CD4-positive, alpha-beta T cell treated with Interleukin-10 for 1 hour (primary cell): ENCODE data around the gene DNAJC21.

Experiments used
- DNase-seq: peaks from one replicate; pipeline ENCODE4 v3.0.0-alpha.2; 2020

Gene DNAJC21

DNA sequence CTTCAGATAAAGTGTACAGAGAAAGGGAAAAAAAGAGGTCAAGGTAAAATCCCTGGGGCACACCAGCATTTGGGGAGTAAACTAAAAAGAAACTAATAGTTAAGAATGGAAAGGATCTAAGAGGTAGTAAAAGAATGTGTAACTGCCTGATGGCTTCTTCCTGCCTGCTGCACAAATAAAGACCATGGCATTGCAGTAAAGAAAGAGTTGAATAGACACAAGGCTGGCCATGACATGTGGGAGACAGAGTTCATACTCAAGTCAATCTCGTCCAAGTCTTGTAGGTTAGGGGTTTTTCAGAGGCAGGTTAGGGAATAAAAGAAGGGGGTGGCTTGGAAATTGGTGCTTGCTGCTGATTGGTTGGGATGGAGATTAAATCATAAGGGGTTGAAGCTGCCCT, 57.6 kb downstream of the DNAJC21 start:
- no peak for DNase-seq

DNA sequence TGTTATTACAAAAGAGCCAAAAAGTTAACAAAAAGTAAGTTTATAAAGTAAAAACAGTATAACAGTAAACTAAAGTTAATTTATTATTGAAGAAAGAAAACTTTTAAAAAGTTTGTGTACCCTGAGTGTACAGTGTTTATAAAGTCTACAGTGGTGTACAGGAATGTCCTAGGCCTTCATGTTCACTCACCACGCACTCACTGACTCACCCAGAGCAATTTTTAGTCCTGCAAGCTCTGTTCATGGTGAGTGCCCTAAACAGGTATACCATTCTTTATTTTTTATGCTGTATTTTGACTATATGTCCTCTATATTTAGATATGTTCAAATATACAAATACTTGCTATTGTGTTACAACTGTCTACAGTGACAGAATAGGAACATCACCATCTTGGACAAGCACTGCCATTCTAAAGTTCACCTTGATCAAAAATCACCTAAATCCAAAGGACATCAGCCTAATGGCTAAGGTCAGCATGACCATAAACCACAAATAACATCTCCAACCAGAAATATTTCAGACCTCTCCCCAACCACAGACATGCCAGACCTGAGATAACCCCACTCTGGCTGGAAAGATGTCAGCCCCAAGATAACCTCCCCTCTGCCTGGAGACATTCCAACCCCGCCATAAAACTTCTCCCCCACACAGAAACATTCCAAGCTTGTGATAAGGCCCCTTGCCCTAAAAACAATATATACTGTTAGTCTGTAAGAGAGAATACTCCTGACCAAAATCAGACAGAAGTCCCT, 62.3 kb downstream of the DNAJC21 start:
- DNase-seq = no peak

DNA sequence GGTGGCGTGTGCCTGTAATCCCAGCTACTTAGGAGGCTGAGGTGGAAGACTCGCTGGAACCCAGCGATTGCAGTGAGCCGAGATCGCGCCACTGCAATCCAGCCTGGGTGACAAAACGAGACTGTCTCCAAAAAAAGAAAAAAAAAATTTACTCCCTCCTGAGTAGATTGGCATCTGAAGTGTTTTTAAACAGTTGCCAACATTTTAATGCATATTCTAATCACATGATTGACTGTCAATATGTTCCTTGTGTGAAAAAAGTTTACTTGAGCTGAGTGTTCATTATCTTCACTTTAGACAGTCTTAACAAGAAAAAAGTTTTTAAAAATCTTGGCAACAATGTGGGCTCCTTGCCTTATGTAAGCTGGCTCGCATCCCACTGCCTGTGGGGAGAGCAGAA, 64.6 kb downstream of the DNAJC21 start:
- DNase-seq = no peak

DNA sequence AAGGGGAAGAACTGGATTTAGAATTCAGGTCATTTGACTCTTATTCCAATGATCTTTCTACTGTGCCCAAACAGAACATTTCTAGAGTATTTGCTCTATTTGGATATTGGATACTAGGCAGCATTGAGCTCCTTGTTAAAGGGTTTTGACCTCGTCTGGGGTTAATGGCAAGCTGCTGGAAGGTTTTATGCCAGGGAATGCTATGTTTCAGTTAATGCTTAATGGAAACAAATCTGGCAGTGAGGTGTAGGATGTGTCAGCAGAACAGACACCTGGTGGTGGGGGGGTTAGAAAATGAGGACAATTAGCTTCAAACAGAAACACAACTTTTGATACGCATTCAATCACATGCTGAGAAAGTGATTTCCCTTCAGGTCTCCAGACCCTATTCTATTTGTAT, 66.9 kb downstream of the DNAJC21 start:
- no peak for DNase-seq

DNA sequence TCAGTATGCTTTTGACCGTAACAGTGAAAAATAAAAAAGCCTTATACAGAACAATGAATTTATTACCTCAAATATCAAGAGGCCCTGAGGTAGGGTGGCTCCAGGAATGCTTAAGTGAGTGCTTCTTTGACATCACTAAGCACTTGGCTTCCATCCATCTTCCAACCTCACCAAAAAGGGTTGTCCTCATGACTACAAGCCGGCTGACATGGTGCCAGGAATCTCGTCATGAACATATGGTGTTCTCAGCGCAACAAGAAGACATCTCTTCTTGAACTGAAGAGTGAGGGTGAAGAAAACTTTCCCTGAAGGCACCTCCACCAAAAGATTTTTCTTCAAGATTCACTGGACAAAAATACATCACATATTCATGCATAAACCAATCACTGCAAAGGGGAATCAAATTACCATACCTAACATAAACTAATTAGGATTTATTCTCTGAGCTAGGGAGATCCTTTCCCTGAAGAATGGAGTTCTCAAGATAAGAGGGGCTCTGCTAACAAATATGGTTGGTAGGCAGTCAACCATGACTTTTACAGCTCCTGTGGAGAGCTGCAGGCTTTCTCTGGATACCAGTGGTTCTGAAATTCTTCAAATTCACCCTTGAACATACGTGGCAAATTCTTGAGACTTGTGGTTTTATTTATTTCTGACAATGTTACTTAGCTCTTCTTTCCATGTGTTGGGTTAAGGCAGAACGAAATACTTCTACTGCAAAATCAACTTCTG, 68.9 kb downstream of the DNAJC21 start:
- DNase-seq = no peak

DNA sequence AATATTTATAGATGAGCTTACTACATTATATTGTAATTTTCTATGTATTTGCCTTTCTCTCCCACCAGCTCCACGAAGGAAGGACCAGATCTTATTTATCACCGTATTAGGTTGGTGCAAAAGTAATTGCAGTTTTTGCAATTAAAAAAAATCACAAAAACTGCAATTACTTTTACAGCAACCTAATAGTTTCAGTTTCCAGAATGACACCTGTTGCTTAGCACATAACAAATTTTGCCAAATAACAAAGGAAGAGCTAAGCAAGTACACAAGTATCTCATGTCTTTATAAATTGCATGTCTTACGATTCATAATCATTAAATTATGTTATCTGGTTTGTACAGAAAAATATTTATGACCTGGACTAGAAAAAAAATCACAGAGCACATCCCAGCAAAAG, 72.5 kb downstream of the DNAJC21 start:
- DNase-seq = no peak

DNA sequence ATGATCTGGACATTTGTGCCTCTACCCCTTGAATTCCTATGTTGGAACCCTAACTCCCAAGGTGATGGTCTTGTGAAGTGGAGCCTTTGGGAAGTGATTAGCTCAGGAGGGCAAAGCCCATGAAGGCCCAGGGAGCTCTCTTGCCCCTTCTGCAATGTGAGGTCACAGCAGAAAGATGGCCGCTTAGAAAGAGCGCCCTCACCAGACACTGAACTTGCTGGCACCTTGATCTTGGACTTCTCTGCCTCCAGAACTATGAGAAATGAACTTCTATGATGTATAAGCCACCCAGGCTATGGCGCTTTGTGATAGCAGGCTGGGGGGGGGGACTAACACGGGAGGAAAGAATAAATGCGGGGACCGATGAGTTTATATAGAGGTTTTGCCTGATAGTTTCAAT, 73.1 kb downstream of the DNAJC21 start:
- DNase-seq = no peak

DNA sequence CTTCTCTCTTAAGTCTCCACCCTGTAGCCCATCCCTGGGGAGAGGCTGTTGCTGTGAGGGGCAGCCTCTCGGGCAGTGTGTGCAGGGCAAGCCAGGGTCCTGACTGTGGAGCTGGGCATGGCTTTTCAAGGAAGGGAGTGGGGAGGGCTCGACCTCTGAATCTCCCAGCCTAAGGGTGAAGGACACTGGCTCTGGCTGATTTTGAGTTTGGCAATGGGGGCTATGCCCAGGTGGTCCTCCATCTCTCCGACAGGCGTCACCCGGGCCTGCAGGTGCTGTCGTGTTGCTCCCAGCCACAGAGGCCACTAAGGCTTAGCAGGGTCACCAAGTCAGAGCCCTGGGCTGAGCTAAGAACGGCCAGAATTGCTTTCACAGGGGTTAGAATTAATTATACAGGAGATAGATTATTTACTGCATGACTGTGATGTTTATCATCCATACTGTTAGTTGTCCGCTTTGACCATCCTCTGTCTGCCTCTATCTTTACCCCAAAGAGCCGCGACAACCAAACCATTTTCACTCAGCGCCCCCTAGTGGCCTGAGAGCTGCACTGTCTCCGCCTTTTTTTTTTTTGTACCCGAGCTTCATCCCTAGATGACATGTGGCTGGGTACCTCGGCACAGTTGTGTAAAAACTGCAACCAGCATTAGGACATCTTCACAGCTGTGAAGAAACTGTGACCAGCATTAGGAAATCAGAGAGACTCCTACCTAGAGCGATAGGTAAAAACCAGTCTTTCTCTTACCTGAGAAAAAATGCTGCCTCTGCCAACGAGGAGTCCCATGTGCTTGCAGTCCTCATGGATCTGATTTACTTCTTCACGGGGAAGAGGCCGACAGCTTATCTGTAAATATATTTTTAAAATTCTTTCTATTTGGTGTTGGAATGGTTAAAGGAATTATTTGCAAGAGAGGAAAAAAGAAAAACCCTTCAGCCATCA, 73.9 kb downstream of the DNAJC21 start:
- peak; percentile 45 for DNase-seq

DNA sequence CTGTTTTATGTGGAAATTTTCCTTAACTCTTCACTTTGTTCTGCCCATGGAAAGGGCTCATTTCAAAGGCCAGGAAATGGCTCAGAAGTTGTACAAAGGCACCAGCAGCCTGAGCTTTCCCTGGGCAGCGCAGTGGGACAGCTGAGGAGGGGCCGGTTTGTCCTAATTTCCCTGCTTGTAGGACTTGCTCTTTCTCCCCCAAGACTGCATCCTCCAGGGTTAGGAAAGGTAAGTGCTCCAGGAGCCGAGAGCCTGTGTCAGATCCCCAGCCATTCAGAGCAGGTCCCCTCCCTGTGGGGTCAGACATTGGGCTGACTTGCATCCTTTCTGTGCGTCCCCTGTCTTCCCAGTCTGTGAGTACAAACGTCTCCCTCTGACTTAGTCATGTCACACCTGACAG, 74.8 kb downstream of the DNAJC21 start:
- DNase-seq = no peak

DNA sequence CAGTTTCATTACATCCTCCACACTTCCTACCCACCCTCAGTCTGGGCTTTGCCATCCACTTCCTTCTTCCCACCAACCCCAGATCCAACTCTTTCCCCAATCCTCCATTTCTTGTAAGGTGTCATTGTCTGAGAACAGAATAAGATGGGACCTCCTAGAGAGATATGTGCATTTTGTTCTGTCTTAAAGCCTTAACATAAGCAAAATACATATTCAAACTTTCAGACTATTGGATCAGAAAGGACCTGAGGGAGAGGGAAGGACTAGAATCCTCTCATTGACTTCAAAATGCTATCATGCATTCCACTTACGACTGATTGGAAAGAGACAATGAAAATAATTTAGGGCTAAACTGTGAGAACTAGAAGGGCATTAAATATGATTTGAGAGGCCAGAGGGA, 75.4 kb downstream of the DNAJC21 start:
- DNase-seq = no peak
